Measurements from ENCODE around the gene SLC6A20. TPM values are rescaled to one million over a fixed set of nuclear protein-coding genes. Genes with fewer than 3 reads are reported as not detected.

SLC6A20 gene
- total RNA-seq, 4 donors from 2014 or later, result 2.6 TPM; not detected in 3

DNA sequence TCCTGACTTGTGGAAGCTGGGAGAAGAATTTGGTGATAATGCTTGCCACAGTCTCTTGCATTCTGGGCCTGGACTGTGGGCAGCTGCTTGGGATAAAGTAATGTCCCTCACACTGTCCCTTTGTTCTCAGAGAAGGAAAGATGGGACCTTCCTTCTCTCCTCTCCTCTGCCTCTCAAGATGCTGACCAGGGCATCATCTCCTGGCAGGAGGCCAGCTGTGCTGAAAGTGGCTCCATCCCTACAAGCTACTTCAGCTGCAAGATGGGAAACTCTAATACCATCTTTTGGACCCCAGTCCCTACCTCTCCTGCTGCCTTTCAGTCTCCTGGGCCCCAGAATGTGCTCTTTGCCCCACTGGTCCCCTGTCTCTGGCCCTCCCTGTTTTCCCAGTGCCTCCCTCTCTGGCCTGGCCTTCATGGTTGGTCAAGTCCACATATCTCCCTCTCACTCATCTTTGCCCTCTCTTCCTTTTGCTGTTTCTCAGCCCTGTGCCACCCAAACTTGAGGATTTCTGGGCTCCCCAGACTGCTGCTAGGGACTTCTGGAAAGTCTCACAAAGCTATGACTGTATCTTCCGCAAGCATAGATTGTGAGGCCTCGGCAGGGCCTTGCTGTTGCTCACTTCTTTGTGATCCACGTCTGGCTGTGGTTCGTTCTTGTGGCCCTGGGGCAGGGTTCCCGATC is 7.1 kb upstream of the SLC6A20 start:
- Histone ChIP-seq H3K9me3 (no peaks in the 10 kb centered on the region), H3K36me3 (no peaks in the 10 kb centered on the region), H3K4me3 (no peak overlapping the region), H3K27me3 (no peaks in the 10 kb centered on the region), H3K27ac (no peak overlapping the region), H3K4me1 (no peaks in the 10 kb centered on the region)
- TF ChIP-seq, protein P1, sequence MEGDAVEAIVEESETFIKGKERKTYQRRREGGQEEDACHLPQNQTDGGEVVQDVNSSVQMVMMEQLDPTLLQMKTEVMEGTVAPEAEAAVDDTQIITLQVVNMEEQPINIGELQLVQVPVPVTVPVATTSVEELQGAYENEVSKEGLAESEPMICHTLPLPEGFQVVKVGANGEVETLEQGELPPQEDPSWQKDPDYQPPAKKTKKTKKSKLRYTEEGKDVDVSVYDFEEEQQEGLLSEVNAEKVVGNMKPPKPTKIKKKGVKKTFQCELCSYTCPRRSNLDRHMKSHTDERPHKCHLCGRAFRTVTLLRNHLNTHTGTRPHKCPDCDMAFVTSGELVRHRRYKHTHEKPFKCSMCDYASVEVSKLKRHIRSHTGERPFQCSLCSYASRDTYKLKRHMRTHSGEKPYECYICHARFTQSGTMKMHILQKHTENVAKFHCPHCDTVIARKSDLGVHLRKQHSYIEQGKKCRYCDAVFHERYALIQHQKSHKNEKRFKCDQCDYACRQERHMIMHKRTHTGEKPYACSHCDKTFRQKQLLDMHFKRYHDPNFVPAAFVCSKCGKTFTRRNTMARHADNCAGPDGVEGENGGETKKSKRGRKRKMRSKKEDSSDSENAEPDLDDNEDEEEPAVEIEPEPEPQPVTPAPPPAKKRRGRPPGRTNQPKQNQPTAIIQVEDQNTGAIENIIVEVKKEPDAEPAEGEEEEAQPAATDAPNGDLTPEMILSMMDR (IDR thresholded peaks at IDR 0.05), result no peak
- TF ChIP-seq POLR2A (IDR thresholded peaks at IDR 0.05), result no peak
- no peak for DNase-seq
- intact Hi-C loops (cut with DNase I; ENCODE audit: low total_unique reads), result no loop called here

DNA sequence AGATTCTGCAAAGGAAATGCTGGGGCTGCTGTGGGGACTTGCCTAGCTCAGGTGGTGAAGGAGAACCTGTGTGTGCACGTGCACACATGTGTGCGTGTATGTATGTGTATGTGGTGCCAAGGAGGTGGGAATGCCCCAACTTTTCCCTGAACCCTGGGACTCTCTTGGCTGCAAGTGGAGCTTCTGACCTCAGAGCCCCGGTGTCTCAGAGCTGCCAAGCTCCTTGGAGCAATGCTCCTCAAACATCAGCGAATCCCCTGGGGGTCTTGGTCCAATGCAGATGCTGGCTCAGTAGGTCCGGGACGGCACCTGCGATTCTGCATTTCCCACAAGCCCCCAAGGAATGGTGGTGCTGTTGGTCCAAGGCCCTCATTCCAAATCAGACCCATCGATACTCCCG is 5.8 kb upstream of the SLC6A20 start:
- no peaks in the 10 kb centered on the region for H3K36me3 ChIP-seq
- intact Hi-C loops (cut with DNase I; ENCODE audit: low total_unique reads), result no loop called here
- no peak for TF ChIP-seq POLR2A (IDR thresholded peaks at IDR 0.05)
- TF ChIP-seq, protein P1 (IDR thresholded peaks at IDR 0.05), result no peak
- H3K4me3 ChIP-seq, result no peak overlapping the region
- no peaks in the 10 kb centered on the region for H3K4me1 ChIP-seq
- no peaks in the 10 kb centered on the region for H3K27me3 ChIP-seq
- H3K9me3 ChIP-seq, result no peaks in the 10 kb centered on the region
- H3K27ac ChIP-seq, result no peak overlapping the region
- no peak for DNase-seq

DNA sequence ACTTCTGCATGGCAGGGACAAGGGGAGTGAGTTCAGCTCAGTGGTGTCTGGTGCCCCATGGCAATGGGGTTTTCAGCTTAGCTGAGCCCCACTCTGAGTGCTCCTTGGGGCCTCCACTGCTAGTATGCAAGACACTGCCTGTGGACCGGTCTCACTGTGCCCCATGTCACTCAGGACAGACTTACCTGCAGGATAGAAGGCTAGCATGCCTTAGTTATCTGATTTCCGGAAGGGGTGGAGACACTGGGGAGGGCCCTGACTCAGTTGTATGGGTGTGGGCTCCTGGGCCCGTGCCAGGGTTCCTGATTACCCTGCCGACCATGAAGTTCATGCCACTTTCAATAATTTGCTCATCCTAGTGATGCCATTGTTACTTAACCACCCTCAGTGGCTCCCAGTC is 4.3 kb upstream of the SLC6A20 start:
- Histone ChIP-seq H3K27ac (no peak overlapping the region), H3K9me3 (no peaks in the 10 kb centered on the region), H3K4me3 (no peak overlapping the region), H3K27me3 (peaks cover 0 to 12% of the 10 kb centered on the region in 2 donors), H3K4me1 (peaks cover 0 to 6% of the 10 kb centered on the region in 2 donors), H3K36me3 (no peaks in the 10 kb centered on the region)
- TF ChIP-seq POLR2A (IDR thresholded peaks at IDR 0.05), result no peak
- TF ChIP-seq, protein P1 (IDR thresholded peaks at IDR 0.05), result no peak
- DNase-seq, result no peak
- intact Hi-C loops (cut with DNase I; ENCODE audit: low total_unique reads), result no loop called here

DNA sequence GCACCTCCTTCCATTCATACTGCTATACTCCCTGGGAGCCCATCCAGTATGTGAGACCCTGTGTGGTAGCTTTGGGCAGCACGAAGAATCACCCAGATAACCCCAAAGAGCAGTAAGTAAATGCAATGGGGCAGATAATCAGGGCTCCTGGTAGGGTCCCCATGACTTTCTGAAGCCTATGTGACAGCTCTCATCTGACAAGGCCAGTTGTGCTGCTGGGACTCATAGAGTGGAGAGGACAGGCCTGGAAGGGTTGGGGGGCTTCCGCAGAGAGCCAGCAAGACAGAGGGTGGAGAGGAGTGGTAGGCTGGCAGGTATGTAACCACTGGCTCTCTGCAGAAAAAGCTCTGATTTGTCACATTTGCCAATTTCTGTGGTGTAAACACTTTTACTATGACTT is 3.2 kb upstream of the SLC6A20 start:
- peaks cover 0 to 12% of the 10 kb centered on the region in 2 donors for H3K27me3 ChIP-seq
- no peaks in the 10 kb centered on the region for H3K9me3 ChIP-seq
- intact Hi-C loops (cut with DNase I; ENCODE audit: low total_unique reads), result no loop called here
- H3K4me1 ChIP-seq, result peaks cover 0 to 7% of the 10 kb centered on the region in 2 donors
- no peak overlapping the region for H3K4me3 ChIP-seq
- DNase-seq, result no peak
- no peak for TF ChIP-seq POLR2A (IDR thresholded peaks at IDR 0.05)
- TF ChIP-seq, protein P1 (IDR thresholded peaks at IDR 0.05), result no peak
- no peaks in the 10 kb centered on the region for H3K36me3 ChIP-seq
- H3K27ac ChIP-seq, result no peak overlapping the region

DNA sequence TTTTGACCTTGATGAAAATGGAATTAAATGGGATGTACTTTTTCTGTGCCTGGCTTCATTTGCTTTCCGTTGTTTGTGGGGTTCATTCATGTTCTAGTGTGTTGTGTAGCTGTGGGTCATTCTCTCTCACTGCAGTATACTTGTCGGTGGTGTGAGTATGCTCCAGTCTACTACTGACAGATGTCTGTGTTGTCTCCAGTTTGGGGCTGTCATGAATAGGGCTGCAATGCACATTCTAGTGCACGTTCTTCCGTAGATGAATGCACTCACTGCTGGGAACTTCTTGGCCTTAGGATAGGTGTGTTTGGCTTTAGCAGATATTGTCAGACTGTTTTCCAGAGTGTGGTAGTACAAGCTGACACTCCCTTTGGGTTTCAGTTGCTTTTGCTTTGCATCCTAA is 1.7 kb upstream of the SLC6A20 start:
- peaks cover 0 to 7% of the 10 kb centered on the region in 2 donors for H3K4me1 ChIP-seq
- TF ChIP-seq POLR2A (IDR thresholded peaks at IDR 0.05), result no peak
- TF ChIP-seq, protein P1 (IDR thresholded peaks at IDR 0.05), result no peak
- no peak for DNase-seq
- H3K9me3 ChIP-seq, result no peaks in the 10 kb centered on the region
- H3K36me3 ChIP-seq, result no peaks in the 10 kb centered on the region
- H3K4me3 ChIP-seq, result no peak overlapping the region
- no peak overlapping the region for H3K27ac ChIP-seq
- peaks cover 0 to 12% of the 10 kb centered on the region in 2 donors for H3K27me3 ChIP-seq
- intact Hi-C loops (cut with DNase I; ENCODE audit: low total_unique reads), result no loop called here
